AG04449 (cell line): ENCODE data around the gene MET.
"Not testable (repeated sequence)": the region's sequence is repeated elsewhere in the genome, so short reads cannot be mapped to it uniquely, and the experiment has no call there.

ENCODE experiments used
- CTCF ChIA-PET: fragments of 350-600 bp; formaldehyde crosslinking; extraction: SDS; loops from one replicate; lab custom pipeline; 2021; ENCODE audit warnings: antibody characterized with exemption; lab: Yijun Ruan, JAX
- POLR2A ChIA-PET: fragments of 400-600, 350-600 bp; formaldehyde crosslinking; extraction: SDS; loops from one replicate; lab custom pipeline; 2020; ENCODE audit warnings: antibody characterized with exemption, inconsistent platforms; lab: Yijun Ruan, JAX
- DNase-seq: peaks from one replicate; pipeline ENCODE4 v3.0.0-alpha.2; 2010; ENCODE audit warnings: low read depth, low spot score
- H3K4me3 ChIP-seq: 2 replicates; pipeline ENCODE4 v1.5.1; 2011; ENCODE audit warnings: low read depth, mild to moderate bottlenecking, control low read depth, low read length
- TF ChIP-seq, protein P1 (sequence below): IDR thresholded peaks from one replicate; pipeline ENCODE4 v1.5.1; 2011; ENCODE audit warnings: mild to moderate bottlenecking, moderate library complexity, low read length, control low read depth, inconsistent platforms; ENCODE audit not compliant: insufficient read depth; ENCODE audit errors: missing control alignments

The MET gene

DNA sequence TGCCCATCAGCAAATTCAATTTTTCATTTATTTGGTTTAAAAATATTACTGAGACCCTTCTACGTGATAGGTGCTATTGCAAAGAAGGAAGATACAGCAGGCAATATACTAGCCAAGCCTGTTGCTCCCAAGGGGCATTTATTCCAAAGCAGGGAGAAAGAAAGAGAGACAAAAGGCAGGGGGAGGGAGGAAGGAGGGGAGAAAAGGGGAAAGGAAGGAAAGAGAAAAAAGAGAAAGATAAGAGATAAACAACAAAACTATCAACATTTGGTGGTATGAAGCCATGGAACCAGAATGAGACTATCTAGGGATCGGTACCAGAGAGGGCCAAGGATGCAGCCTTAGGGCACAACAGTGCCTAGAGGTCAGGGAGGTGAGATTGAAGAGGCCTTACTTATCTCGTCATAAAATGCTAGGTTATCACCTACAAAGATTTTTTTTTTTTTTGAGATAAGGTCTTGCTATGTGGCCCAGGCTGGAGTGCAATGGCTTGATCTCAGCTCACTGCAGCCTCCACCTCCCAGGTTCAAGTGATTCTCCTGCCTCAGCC, 135.1 kb downstream of the MET start:
- no peak overlapping the region for H3K4me3 ChIP-seq
- POLR2A ChIA-PET, result no interaction called here
- TF ChIP-seq, protein P1, sequence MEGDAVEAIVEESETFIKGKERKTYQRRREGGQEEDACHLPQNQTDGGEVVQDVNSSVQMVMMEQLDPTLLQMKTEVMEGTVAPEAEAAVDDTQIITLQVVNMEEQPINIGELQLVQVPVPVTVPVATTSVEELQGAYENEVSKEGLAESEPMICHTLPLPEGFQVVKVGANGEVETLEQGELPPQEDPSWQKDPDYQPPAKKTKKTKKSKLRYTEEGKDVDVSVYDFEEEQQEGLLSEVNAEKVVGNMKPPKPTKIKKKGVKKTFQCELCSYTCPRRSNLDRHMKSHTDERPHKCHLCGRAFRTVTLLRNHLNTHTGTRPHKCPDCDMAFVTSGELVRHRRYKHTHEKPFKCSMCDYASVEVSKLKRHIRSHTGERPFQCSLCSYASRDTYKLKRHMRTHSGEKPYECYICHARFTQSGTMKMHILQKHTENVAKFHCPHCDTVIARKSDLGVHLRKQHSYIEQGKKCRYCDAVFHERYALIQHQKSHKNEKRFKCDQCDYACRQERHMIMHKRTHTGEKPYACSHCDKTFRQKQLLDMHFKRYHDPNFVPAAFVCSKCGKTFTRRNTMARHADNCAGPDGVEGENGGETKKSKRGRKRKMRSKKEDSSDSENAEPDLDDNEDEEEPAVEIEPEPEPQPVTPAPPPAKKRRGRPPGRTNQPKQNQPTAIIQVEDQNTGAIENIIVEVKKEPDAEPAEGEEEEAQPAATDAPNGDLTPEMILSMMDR, result no peak
- CTCF ChIA-PET, result interaction anchor here (1.1 to 9.9 kb wide), 6 partner anchors 9 to 571 kb away, joined by 4 to 353 read pairs (median 10); partner anchors contain the start of gene MET
- no peak for DNase-seq

DNA sequence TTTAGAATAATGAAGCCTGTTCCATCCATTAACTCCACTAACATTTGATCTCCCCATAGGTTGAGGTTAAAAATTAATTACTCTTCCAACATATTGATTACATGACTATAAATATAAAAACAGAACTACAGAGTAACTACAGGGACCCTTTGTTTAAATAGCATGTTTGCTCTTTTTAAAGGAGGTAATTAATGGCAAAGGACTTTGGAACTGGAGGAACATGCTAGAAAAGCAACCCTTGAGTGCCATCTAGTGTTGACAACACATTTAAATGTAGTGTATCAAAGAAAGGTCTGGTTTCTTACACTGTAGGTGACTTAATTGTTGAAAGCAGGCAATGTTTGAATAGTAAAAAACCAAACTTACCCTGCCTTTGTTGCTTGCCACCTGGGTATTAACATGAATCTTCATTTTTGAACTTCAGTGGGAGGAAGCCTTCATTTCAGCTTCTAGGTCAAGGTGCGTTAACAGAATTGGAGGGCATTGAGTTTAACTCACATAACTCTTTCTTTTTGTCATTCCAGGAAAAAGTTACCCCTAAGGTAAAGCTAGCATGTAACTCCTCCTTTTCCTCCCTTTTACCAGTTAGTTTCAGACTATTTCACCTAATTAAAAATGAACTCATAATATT, 137.8 kb downstream of the MET start:
- ChIA-PET POLR2A (no interaction called here), CTCF (interaction anchor here (0.7 to 9.9 kb wide), 19 partner anchors 10 to 640 kb away, joined by 3 to 353 read pairs (median 4); partner anchors contain the start of gene MET)
- no peak for DNase-seq
- TF ChIP-seq, protein P1, result peak; percentile 36
- no peak overlapping the region for H3K4me3 ChIP-seq

GRCh38 chr7:116810267-116811116, 138.5 kb downstream of the MET start:
- DNase-seq, result no peak
- no peak overlapping the region for H3K4me3 ChIP-seq
- ChIA-PET POLR2A (no interaction called here), CTCF (interaction anchor here (0.7 to 9.9 kb wide), 20 partner anchors 9 to 640 kb away, joined by 3 to 353 read pairs (median 4); partner anchors contain the start of gene MET)
- TF ChIP-seq, protein P1, result no peak

- CTCF ChIA-PET, result interaction anchor here (1.0 to 9.9 kb wide), 3 partner anchors 140 to 234 kb away, joined by 3 to 353 read pairs (median 142); partner anchors contain the start of gene MET
- DNase-seq, result no peak
- H3K4me3 ChIP-seq, result no peak overlapping the region
- TF ChIP-seq, protein P1, result no peak
- POLR2A ChIA-PET, result no interaction called here
Measured at GRCh38 chr7:116811768-116812167, 139.8 kb downstream of the MET start.

DNA sequence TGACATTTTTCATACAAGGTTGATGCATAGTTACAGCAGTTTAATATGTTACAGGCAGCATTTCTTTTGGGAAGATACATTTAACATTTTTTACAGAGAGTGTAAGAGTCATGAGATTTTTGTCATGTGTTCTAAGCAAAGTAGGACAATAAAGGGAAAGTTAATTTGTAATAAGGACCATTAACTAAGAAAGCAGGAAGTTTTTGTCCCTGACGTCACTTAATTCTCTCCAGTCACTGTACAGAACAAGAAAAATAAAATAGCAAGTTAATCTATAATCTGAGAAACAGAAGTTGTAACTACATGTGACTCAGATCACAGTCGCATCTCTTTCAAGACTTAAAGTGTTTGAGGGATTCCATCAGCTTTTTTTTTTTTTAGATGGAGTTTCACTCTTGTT, 140.9 kb downstream of the MET start:
- TF ChIP-seq, protein P1, result no peak
- CTCF ChIA-PET, result interaction anchor here (1.0 to 5.3 kb wide), 2 partner anchors 217 to 221 kb away, joined by 3 to 67 read pairs; no protein-coding TSS in a partner anchor
- DNase-seq, result no peak
- H3K4me3 ChIP-seq, result no peak overlapping the region
- POLR2A ChIA-PET, result interaction anchor here (0.6 kb wide), 1 partner anchor 125 kb away, joined by 3 read pairs; no protein-coding TSS in a partner anchor

DNA sequence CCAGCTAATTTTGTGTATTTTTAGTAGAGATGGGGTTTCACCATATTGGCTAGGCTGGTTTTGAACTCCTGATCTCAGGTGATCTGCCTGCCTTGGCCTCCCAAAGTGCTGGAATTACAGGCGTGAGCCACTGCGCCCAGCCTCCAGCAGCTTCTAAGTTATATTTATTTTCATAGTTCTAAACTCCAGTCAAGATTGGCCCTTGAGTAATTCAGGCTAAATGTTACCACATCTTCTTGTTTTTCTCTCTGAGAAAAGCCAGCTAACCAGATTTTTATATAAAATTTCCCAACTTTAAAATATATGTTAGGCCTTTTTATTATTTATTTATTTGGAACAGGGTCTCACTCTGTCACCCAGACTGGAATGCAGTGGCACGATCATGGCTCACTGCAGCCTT, 141.4 kb downstream of the MET start:
- not testable (repeated sequence) for H3K4me3 ChIP-seq, DNase-seq
- CTCF ChIA-PET, result interaction anchor here (1.0 to 5.3 kb wide), 3 partner anchors 217 to 287 kb away, joined by 3 to 67 read pairs (median 4); no protein-coding TSS in a partner anchor
- POLR2A ChIA-PET, result interaction anchor here (0.6 kb wide), 1 partner anchor 126 kb away, joined by 3 read pairs; no protein-coding TSS in a partner anchor
